ENCODE results near the gene TTYH3. TPM values are rescaled to one million over a fixed set of nuclear protein-coding genes. Genes with fewer than 3 reads are reported as not detected.

TTYH3 gene
- total RNA-seq, 4 donors from 2014 or later = 21.5 to 62.6 (median 29.3) TPM

- no peak for TF ChIP-seq CTCF (IDR thresholded peaks at IDR 0.05)
- no peak for DNase-seq (ENCODE audit: low spot score)
- ATAC-seq (ENCODE audit: low FRiP score) = no peak
Observed at GRCh38 chr7:2595258-2595860, 36.4 kb upstream of the TTYH3 start.

GRCh38 chr7:2596464-2597272, 35.1 kb upstream of the TTYH3 start:
- DNase-seq (ENCODE audit: low spot score) = no peak
- no peak for TF ChIP-seq CTCF (IDR thresholded peaks at IDR 0.05)
- no peak for ATAC-seq (ENCODE audit: low FRiP score)

GRCh38 chr7:2597273-2597640, 34.5 kb upstream of the TTYH3 start:
- TF ChIP-seq CTCF (IDR thresholded peaks at IDR 0.05) = no peak
- ATAC-seq (ENCODE audit: low FRiP score) (no peak), DNase-seq (ENCODE audit: low spot score) (no peak)

GRCh38 chr7:2598154-2598823, 33.5 kb upstream of the TTYH3 start:
- no peak for DNase-seq (ENCODE audit: low spot score)
- no peak for TF ChIP-seq CTCF (IDR thresholded peaks at IDR 0.05)
- no peak for ATAC-seq (ENCODE audit: low FRiP score)

GRCh38 chr7:2601065-2601464, 30.7 kb upstream of the TTYH3 start:
- DNase-seq (ENCODE audit: low spot score) (no peak), ATAC-seq (ENCODE audit: low FRiP score) (no peak)
- TF ChIP-seq CTCF (IDR thresholded peaks at IDR 0.05) = no peak

GRCh38 chr7:2601907-2602306, 29.9 kb upstream of the TTYH3 start:
- no peak for ATAC-seq (ENCODE audit: low FRiP score)
- no peak for DNase-seq (ENCODE audit: low spot score)
- TF ChIP-seq CTCF (IDR thresholded peaks at IDR 0.05) = no peak
